ENCODE data around the gene ATXN7L3B.
"Not testable (repeated sequence)": the region's sequence is repeated elsewhere in the genome, so short reads cannot be mapped to it uniquely, and the experiment has no call there.

Gene ATXN7L3B, protein sequence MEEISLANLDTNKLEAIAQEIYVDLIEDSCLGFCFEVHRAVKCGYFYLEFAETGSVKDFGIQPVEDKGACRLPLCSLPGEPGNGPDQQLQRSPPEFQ

DNA sequence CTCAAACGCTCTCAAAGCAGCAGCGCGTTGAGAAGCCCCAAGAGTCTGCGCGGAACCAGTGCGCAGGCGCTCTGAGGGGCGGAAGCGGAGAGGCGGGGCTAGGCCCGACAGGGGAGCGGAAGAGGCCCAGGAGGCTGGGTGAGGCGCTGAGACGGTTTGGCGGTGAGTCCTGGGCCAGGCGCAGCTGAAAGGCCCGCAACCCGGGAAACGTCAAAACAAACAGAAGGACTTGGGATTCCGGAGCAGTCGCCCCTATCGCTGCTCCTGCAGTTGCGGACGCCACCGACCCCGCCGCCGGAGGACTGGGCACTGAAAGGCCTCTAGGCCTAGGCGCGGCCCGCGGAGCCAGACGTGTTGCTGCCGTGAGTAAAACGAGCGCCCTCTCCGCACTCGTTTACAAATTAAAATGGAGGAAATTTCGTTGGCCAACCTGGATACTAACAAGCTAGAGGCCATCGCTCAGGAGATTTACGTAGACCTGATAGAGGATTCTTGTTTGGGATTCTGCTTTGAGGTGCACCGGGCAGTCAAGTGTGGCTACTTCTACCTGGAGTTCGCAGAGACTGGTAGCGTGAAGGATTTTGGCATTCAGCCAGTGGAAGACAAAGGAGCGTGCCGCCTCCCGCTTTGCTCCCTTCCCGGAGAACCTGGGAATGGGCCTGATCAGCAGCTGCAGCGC is at the start of gene ATXN7L3B:
TSS of gene ATXN7L3B (plus strand) at position 129 of the 679 bp plus-strand sequence. CDS start at position 407, 278 bp downstream.
- DNase-seq: peak; percentile 90

DNA sequence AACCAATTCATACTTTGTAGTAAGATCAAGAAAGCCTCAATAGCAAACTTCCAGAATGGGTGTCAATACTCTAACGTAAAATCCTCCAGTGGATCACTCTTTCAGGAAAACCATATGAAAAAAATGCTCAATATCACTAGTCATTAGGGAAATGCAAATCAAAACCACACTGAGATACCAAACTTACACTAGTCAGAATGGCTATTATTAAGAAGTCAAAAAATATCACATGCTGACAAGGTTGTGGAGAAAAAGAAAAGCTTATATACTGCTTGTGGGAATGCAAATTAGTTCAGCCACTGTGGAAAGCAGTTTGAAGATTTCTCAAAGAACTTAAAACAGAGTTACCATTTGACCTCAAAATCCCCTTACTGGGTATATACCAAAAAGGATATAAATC is 49.5 kb upstream of the ATXN7L3B start:
- DNase-seq: no peak

DNA sequence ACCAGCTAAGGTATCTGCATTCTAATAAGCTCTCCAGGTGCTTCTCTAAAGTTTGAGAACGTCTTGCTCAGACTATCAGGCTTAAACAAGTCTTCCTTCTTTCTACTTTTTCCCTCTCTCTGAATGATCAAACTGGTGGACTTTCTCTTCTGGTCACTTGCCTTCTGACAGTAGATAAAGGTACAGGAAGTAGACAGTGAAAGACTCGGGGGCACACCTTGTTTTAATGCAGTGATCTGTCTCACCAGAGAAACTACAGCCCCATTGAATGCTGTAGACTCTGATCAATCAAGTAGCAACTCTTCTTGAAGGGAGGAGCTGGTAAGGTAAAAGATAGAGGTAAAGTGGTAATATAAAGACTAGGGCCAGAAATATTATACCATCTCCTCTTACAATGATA is 48.1 kb upstream of the ATXN7L3B start:
- no peak for DNase-seq

DNA sequence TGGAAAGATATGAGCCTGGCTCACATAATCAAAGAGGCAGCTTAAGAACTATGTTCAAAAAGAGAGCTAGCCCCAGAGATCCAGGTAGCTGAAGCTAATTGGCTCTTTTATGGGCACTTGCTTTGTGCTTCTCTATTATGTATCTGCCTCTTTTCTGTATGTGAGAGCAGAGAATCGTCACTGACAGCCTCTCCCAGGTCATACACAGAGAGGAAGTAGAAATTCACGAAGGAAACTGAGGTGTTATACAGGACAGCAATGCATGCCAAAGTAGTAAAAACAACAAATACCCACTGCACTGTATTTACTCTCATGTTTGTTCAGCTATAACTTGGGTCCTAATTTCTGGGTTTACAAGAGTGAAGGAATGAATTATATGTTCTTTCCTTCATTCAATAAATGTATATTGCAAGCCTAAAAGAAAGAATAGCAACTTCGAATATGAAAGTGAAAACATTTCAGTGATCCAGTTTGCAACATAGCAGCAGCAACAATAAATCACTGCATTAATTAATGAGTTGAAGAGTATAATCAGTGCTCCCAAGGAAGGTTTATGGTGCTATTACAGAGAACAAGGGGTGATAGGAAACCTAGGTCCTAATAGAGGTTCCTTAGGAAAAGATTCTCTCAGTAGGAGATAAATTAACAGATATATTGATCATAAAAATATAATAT is 47.1 kb upstream of the ATXN7L3B start:
- no peak for DNase-seq

DNA sequence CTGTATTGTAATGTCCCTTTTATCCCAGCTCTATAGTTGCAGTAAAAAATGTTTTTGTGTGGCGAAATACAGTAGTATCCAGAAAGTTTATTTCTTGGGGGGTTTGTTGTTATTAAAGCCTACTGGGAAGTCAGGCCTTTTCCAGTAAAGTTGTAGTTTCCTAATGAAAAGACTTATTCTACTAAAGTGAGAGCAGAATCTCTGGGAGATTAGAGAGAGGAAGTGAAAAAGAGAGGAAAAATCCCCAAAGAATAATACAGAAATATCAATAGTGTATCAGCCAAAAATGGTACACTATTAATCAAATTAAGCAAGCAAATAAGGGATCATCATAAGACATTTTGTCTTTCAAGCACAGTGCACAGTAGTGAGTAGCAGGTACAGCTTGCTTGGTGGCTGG is 46.3 kb upstream of the ATXN7L3B start:
- DNase-seq: no peak

DNA sequence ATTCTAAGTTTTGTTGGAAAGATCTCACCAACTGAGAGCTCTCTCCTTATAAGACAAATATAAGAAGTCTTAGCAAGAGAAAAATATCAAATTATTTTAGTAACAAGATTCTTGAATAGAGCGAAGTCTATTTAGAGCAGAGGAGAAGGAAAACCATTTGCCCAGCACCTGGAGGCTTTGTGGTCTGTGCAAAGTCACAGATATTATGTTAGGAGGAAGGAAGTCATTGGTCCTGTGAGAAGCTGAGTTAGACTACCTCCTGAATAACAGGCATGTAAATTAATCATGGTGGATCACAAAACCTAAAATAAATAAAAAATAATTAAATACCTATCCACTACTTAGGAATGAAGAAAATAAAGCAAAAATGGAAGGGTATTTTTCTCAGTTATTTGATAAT is 38.4 kb upstream of the ATXN7L3B start:
- DNase-seq: no peak

DNA sequence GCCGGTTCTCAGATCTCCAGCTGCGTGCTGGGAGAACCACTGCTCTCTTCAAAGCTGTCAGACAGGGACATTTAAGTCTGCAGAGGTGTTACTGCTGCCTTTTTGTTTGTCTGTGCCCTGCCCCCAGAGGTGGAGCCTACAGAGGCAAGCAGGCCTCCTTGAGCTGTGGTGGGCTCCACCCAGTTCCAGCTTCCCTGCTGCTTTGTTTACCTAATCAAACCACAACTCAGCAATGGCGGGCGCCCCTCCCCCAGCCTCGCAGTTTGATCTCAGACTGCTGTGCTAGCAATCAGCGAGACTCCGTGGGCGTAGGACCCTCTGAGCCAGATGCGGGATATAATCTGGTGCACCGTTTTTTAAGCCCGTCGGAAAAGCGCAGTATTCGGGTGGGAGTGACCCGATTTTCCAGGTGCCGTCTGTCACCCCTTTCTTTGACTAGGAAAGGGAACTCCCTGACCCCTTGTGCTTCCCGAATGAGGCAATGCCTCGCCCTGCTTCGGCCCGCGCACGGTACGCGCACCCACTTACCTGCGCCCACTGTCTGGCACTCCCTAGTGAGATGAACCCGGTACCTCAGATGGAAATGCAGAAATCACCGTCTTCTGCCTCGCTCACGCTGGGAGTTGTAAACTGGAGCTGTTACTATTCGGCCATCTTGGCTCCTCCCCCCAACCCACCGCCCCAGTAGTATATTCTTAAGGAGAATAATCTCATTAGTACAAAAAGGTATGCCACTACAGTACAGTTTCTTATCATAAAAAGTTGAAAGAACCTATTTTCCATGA is 28.6 kb upstream of the ATXN7L3B start:
- not testable (repeated sequence) for DNase-seq

DNA sequence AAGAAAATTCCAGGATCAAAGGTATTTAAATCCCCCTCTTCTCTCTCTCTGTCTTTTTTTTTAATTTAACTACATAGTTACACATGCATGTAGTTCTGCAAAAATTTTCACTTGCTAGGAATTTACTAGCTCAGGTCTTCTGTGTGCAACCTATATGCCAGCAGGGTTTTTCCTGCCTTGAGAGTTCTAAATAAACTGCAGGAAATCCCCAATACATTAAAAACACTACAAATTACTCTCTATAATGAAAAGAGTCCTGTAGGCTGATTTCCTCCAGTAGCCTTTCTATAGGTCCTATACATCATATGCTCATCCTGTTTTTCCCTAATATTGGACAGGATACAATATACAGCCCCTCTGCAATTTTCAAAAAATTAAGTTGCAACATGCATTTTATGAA is 27.7 kb upstream of the ATXN7L3B start:
- no peak for DNase-seq

DNA sequence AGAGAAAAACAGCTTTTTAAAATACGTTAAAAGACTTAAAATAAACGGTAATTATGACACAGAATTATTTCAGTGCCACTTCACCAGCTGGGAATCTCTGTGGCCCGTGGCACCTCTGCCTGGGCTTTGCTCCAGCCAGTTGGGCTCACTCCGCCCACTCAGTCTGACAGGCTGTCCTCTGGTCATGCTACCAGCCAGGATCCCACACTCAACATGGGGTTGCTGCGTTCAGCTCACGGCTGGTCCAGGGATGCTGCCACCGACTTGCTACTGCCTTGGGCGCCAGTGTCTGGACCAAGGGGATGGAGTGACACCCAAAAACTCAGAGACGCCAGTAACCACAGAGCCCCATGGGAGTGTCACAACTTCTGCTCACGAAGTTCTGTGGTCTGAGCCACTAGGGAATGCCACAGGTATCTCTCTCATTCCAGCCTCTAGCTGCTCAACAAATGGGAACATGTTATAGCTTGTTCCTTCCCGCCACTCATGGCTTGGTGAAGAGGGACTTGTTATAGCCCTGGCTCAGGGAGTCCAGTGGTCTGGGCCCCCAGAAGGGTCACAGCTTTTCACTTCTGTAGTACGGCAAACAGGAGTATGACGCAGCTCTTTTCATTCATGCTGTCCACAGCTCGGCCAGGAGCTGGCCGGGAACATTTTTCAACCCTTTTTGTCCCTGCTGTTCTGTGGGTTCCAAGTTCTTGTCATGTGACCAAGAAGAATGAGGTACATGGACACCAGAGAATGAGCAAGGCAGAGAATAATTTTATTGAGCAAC is 23.4 kb upstream of the ATXN7L3B start:
- DNase-seq: no peak

DNA sequence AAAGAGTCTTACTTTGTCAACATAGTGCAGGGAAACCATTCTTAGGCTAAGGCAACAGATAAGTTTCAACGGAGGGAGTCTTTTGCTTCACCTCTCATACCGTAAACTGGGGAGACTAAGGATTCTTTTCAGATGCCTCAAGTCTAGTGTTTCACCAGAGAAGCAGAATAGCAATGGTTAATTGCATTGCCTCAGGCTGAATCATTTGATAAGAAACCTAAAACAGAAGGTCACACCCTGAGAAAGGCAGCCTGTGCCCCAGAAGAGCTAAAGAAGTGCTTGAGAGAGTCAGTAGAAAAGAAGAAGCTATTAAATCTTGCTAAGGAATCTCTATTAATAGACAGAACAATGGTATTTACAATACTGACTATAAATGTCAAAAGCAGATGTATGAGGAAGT is 21.8 kb upstream of the ATXN7L3B start:
- no peak for DNase-seq

DNA sequence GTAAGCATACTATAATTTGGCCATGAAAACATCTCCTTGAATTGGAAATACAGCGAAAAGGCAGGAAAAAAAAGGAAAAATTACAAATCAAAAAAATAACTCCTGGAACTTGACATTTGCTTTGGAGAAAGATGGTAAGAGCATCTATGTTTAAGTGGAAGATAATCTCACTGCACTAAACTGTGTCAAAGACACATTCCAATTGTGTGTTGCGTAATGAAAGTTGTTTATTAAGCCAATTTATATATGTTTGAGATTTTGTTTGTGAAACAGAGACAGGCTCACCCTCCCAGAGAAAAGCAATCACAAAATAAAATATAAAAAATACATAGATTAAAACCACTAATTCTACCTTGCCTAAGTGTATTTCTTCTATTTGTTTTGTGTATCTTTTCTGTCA is 11.1 kb upstream of the ATXN7L3B start:
- DNase-seq: no peak

DNA sequence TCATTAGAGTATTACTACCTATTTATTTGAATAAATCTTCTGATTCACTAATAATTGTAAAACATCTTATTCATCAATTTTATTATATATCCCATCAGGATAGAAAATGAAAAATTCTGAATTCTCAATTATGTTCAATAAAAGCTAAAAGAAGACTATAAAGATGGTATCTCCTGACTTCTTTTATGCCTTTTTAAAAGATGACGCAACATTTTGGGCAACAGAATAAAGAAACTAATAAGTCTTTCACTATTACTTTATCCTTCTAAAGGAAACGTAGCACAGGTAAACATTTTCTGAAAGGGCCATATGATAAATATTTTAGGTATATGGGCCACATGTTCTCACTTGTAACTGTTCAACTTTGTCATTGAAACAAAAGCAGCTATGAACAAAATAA is 10.1 kb upstream of the ATXN7L3B start:
- DNase-seq: no peak

DNA sequence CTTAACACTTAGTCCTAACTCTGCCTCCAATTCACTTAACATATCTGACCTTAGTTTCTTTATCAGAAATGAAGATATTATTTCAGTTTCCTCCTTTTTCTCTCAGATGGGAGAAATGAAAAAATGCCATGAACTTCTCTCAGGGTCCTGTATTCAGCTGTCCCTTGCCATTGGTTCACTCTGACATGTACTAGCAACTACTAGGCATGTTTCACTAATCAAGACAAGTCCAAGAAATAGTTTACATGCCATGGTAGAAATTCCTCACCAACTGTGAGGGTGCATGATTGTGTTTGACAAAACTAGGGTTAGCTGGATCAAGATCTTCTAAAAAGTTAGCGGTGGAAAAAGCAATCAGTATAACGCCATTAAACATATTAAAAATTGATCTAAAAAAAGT is 7.0 kb upstream of the ATXN7L3B start:
- no peak for DNase-seq

DNA sequence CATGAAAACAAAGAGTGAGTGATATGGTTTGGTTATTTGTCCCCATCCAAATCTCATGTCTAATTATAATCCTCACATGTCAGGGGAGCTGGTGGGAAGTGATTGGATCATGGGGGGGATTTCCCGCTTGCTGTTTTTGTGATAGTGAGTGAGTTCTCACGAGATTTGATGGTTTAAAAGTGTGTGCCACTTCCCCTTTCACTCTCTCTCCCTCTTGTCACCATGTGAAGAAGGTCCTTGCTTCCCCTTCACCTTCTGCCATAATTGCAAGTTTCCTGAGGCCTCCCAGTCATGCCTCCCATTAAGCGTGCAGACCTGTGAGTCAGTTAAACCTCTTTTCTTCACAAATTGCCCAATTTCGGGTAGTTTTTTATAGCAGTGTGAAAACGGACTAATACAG is 2.1 kb upstream of the ATXN7L3B start:
- no peak for DNase-seq

DNA sequence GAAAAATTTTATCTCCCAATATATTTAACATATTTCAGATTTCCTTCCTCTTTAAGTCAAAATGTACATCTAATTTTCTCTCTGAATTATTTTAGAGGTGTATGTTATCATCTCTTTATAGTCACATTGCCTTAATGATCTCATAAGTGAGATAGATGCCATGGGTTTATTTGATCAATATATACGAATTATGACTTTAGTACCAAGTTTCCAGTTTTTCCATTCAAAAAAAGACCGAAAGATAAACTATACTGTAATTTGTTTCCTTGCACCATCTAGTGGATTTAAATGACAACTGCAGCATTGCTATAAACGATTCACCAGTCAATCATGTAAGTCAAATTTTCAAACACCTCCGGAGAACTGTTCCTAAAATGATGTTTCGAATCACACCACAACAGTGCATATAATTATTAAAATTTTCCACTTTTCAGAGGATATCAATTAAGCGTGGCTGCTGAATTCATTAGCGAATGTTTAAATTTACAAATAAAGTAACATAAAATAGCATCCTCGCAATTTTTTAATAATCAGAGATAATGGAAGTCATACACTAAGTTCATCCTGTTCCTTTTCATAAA is 419 bp upstream of the ATXN7L3B start:
- DNase-seq: peak; percentile 80

DNA sequence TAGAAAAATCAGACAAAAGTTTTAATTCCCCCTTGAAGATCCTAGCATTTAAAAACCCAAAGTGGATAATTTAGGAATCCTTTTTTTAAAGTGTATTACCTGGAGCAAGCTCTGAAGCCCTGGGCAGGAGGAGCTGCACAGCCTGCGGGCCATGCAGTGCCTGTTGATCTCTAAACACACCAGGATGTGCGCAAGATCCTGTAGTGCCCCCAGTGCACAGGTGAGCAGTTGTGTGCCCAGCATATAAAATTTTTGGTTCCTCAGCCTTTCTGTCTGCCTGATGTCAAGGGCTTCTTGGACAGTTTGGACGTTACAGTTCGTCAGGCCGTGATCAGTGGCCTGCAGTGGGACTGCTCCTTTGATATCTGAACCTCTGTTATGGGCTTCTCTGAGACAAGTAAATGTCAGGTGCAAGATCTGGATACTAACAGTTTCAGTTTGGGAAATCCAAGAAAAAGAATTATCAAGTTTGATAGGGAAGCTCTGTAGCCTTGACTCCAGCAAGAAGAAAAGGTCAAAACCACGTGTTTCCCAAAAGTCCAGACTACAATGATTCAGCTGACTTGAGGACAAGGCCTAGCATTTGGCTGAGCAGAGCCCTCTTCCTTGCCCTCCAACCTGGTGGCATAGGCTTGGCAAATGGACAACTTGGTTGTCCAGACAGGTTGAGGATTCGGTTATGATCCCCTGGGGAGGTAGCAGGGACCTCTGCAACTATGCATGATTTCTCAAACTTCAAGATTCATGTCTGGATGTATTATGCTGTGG is 1.0 kb downstream of the ATXN7L3B start:
- no peak for DNase-seq

DNA sequence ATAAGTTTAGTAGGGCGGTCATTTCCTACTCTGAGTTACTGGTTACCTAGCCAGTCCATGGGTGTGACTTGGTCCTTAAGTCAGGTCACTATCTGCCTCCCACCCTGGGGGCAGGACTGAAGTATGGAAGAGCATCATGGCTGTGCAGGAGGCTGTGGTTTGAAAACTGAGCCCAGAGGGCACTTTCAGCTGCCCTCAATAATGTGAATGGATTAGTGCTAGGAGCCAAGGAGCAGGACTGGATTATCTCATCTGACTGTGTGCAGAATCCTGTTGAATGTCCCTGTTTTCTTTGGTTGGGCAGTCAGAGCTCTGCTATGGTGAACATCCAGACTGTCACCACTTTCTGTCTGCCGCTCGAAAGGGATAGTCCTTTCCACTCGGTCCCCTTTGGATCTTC is 1.6 kb downstream of the ATXN7L3B start:
- no peak for DNase-seq

DNA sequence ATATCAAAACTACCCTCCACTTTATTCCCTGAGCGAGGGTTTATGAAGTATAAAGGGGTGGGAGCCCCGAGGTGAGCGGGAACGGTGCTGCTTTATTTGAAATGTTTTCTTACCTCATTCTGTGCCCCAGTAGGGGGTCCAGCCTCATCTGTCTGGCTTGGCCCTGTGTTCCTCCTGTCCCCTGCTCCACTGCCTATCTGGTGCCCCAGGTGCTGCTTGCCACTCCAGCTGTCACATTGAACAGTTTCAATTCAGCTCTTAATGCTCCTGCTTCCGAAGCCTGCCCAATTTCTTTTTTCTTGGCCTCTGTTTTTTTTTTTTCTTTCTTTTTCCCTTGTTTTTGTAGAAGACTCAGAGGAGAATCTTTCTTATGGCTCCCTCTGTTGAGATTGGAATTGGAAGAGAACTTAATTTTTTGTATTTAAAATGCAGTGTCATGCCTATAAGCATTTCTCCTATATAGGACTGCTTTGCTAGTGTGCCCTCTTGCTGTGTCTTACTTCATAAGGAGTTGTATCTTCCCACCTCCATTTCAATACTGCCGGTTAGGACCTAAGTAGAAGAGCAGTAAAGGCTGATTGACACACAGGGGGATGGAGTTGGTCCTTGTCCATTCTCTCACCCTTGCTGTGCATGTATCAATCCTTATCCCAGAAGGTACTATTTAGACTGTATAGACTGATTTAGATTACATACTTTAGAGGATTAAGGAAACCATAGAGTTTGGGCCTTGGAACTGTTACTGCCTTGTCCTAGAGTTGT is 2.3 kb downstream of the ATXN7L3B start:
- no peak for DNase-seq

DNA sequence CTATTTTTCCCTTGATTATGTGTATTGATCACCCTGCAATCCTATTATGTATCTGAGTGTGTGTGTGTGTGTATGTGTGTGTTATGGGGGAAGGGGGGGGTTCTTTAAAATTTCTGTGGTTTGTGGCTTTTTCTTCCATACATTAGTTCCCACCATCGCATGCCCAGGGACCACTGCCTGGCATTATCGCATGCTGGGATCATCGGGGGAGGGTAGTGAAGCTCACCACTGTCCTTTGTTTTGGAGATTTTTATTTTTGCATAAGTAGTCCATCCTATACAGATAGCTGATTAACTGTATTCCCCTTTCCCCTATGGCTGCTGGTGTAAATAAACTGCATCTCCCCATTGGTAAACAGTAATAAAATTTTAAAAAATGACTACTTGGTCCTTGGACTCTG is 3.4 kb downstream of the ATXN7L3B start:
- DNase-seq: no peak

DNA sequence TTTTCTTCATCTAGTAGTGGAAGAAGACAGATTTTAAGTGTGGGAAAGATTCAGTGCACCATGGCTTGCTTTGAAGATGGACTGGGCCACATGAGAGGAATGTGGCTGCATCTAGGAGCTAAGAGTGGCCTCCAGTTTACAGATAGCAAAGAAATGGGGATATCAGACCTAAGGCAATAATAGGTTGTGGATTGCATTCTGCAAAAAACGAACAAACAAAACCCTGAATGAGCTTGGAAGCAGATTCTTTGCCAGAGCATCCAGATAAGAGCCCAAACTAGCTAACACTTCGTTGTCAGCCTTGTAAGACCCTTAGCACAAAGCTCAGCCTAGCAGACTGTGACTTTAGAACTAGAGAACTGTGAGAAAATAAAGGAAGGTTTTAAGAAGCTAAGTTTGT is 9.6 kb downstream of the ATXN7L3B start:
- DNase-seq: no peak

DNA sequence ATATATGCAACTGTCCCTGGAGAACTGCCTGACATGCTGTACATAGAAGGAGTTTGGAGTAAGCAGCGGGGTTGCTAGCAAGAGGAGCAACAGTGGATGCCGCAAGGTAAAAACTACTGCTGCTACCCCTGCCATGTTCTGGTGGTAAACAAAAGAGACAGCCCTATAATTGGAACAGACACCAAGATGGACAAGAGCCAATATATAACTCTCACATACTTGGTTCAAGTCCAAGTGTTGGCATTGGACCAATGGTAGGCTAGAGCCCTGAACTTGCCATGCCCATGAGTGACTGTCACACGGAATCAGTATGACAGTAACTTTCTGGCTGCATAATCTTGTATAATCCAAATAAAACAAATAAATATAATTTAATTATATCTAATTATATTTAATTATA is 13.7 kb downstream of the ATXN7L3B start:
- no peak for DNase-seq

Measured in NCI-H1092 treated with DMSO at 0.1 percent for 48 hours (cell line).